Osteocyte (in vitro differentiated cells): ENCODE data around the gene UBAC2. TPM values are rescaled to one million over a fixed set of nuclear protein-coding genes. Genes with fewer than 3 reads are reported as not detected.
A peak's percentile ranks its signal among the peaks of the same experiment; 100 is the strongest.

Experiments used
- DNase-seq: peaks from one replicate; pipeline ENCODE4 v3.0.0; 2021; ENCODE audit warnings: mixed read lengths; ENCODE audit not compliant: unreplicated experiment; ENCODE audit errors: extremely low spot score
- H3K27ac Mint-ChIP-seq: one replicate; pipeline ENCODE4 v1.8.0; 2021; ENCODE audit warnings: mild to moderate bottlenecking, mixed read lengths; ENCODE audit not compliant: unreplicated experiment
- H3K27me3 Mint-ChIP-seq: one replicate; pipeline ENCODE4 v1.8.0; 2021; ENCODE audit warnings: mixed read lengths; ENCODE audit not compliant: unreplicated experiment
- H3K36me3 Mint-ChIP-seq: one replicate; pipeline ENCODE4 v1.8.0; 2021; ENCODE audit warnings: mixed read lengths; ENCODE audit not compliant: unreplicated experiment
- H3K4me1 Mint-ChIP-seq: one replicate; pipeline ENCODE4 v1.8.0; 2021; ENCODE audit warnings: mixed read lengths; ENCODE audit not compliant: unreplicated experiment
- H3K4me3 Mint-ChIP-seq: one replicate; pipeline ENCODE4 v1.8.0; 2021; ENCODE audit warnings: mild to moderate bottlenecking, moderate library complexity, mixed read lengths; ENCODE audit not compliant: unreplicated experiment
- H3K9me3 Mint-ChIP-seq: one replicate; pipeline ENCODE4 v1.8.0; 2021; ENCODE audit warnings: mixed read lengths; ENCODE audit not compliant: unreplicated experiment
- total RNA-seq: library from RNA; stranded (reverse); gene quantifications from 2 replicates; pipeline ENCODE4 v1.2.1, GENCODE V29; 2021
- TF ChIP-seq, protein P1 (sequence below): fragments of 200-600 bp; sonication (generic); IDR thresholded peaks from 2 replicates; pipeline ENCODE4 v1.5.0; 2021; ENCODE audit warnings: antibody characterized with exemption, mild to moderate bottlenecking, moderate library complexity

The UBAC2 gene
- total RNA-seq, 1 donor from 2014 or later = 64.0 TPM

DNA sequence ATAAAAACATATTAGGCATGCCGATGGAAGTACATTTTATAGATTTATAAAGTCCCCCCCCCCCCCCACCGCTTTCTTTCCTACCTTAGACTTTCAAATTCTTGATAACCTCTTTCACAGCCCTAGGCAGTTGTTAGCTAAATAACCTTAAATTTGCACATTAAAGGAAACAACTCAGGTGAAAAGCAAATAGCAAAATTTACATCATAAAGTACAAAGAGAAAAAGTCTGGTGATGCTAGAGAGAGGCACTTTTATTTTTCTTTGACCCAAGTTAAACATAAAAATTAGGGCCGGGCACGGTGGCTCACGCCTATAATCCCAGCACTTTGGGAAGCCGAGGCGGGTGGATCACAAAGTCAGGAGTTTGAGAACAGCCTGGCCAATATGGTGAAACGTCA is 15.0 kb upstream of the UBAC2 start:
- no peak overlapping the region for H3K4me3 Mint-ChIP-seq
- no peak for DNase-seq
- H3K4me1 Mint-ChIP-seq = no peaks in the 10 kb centered on the region
- H3K36me3 Mint-ChIP-seq = no peaks in the 10 kb centered on the region
- H3K27me3 Mint-ChIP-seq = no peaks in the 10 kb centered on the region
- H3K27ac Mint-ChIP-seq = no peak overlapping the region
- TF ChIP-seq, protein P1, sequence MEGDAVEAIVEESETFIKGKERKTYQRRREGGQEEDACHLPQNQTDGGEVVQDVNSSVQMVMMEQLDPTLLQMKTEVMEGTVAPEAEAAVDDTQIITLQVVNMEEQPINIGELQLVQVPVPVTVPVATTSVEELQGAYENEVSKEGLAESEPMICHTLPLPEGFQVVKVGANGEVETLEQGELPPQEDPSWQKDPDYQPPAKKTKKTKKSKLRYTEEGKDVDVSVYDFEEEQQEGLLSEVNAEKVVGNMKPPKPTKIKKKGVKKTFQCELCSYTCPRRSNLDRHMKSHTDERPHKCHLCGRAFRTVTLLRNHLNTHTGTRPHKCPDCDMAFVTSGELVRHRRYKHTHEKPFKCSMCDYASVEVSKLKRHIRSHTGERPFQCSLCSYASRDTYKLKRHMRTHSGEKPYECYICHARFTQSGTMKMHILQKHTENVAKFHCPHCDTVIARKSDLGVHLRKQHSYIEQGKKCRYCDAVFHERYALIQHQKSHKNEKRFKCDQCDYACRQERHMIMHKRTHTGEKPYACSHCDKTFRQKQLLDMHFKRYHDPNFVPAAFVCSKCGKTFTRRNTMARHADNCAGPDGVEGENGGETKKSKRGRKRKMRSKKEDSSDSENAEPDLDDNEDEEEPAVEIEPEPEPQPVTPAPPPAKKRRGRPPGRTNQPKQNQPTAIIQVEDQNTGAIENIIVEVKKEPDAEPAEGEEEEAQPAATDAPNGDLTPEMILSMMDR = no peak
- H3K9me3 Mint-ChIP-seq = no peaks in the 10 kb centered on the region

DNA sequence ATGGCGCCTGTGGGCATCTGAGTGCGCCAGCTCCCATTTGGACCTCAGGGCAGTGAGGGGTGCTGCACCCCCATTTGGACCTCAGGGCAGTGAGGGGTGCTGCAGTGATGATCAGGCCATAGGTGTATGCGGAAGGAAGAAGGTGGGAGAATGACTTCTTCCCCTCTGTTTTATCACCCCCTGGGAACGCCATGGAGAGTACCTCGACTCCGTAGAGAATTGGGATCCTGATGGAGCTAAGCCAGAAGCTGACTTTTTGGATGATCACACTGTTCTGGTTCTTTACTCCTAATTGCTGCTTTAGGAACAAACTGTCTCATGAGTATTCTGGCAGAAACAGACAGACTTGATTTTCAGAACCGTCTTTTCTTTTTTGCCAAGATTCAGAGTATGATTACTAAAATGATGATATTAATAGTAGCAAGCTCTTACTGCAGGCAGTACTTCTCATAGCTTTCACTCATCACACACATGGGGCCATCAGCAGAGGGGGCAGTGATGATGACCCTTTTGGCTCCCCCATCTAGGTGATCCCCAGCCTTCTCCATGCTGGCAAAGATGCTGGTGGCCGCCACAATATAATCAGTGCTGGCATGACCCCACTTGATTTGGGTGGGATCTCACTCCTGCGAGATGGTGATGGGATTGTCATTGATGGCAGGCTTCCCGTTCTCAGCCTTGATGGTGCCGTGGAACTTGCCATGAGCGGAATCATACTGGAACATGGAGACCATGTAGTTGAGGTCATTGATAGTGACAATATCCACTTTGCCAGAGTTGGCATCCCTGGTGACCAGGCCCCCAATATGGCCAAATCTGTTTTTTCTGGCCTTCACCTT is 10.3 kb upstream of the UBAC2 start:
- TF ChIP-seq, protein P1 = no peak
- no peaks in the 10 kb centered on the region for H3K9me3 Mint-ChIP-seq
- peaks cover 4% of the 10 kb centered on the region for H3K27me3 Mint-ChIP-seq
- H3K36me3 Mint-ChIP-seq = no peaks in the 10 kb centered on the region
- H3K27ac Mint-ChIP-seq = no peak overlapping the region
- H3K4me1 Mint-ChIP-seq = no peaks in the 10 kb centered on the region
- peak; percentile 60 for DNase-seq
- no peak overlapping the region for H3K4me3 Mint-ChIP-seq

DNA sequence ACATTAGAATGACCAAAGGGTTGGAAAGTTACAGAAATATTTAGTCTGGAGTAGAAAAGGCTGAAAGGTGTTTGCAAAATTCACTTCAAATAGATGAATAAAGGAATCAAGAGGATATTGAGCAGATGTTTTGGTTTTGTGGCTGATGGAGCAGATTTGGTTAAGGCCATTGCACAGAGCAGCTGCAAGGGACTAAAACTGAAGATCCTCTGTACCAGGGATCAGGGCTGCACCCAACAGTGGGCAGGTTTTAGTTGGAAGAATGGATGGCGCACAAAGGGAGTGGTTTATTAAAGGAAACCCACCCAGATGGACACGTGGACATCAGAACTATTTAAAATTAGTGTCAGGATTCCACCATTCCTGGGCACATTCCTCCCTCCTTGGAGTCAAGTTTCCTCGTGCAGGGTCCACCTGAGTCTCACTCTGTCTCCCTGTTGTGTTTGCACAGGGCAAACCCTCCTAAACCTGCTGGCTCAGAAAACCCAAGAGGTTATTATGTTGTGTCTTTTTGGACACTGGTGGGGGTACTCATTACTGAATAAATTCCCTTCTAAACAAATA is 9.2 kb upstream of the UBAC2 start:
- H3K4me1 Mint-ChIP-seq = no peaks in the 10 kb centered on the region
- no peak overlapping the region for H3K27ac Mint-ChIP-seq
- H3K36me3 Mint-ChIP-seq = no peaks in the 10 kb centered on the region
- no peaks in the 10 kb centered on the region for H3K9me3 Mint-ChIP-seq
- no peak overlapping the region for H3K4me3 Mint-ChIP-seq
- H3K27me3 Mint-ChIP-seq = peaks cover 4% of the 10 kb centered on the region
- no peak for DNase-seq
- TF ChIP-seq, protein P1 = no peak

DNA sequence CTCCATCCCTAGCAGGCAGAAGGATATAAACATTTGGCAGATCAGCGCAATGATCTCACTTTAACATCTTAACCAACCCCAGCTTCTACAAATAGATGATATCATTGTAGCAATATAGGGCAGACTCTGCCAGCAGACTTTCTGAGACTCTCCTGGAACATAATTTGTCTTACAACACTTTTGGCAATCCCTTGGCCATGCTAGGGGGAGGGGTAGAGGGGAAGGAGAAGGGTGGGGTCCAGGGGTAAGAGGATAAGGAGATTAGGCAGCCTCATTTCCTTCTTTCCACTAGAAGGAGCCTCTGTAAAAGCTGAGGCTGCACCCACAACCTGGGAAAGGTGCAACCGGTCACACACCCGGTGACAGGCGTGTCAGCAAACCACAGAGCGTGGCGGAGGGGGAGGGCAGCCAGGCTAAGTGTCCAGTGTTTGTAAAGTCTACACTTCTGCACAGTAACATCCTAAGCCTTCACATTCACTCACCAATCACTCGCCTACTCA is 8.7 kb upstream of the UBAC2 start:
- Mint-ChIP-seq H3K4me3 (no peak overlapping the region), H3K27ac (no peak overlapping the region), H3K9me3 (no peaks in the 10 kb centered on the region), H3K27me3 (peaks cover 4% of the 10 kb centered on the region), H3K36me3 (no peaks in the 10 kb centered on the region), H3K4me1 (no peaks in the 10 kb centered on the region)
- TF ChIP-seq, protein P1 = no peak
- peak; percentile 74 for DNase-seq

DNA sequence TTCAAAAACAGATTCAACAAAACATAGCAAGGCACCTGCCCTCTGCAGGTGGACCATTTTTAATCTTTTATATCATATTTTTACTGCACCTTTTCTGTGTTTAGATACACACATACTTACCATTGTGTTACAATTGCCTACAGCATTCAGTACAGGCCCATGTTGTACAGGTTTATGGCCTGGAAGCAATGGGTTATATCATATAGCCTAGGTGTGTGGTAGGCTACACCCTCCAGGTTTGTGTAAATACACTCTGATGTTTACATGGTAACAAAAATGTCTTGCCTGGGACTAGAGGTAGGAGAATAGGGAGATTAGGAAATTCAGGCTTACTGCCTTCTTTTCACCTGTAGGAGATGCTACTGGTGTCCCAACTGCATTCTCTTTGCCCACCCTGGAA is 8.2 kb upstream of the UBAC2 start:
- Mint-ChIP-seq H3K4me1 (no peaks in the 10 kb centered on the region), H3K27me3 (peaks cover 4% of the 10 kb centered on the region), H3K4me3 (no peak overlapping the region), H3K9me3 (no peaks in the 10 kb centered on the region), H3K36me3 (no peaks in the 10 kb centered on the region), H3K27ac (no peak overlapping the region)
- DNase-seq = no peak
- TF ChIP-seq, protein P1 = no peak
